ENCODE measurements around the gene FOXI2.

Gene FOXI2

DNA sequence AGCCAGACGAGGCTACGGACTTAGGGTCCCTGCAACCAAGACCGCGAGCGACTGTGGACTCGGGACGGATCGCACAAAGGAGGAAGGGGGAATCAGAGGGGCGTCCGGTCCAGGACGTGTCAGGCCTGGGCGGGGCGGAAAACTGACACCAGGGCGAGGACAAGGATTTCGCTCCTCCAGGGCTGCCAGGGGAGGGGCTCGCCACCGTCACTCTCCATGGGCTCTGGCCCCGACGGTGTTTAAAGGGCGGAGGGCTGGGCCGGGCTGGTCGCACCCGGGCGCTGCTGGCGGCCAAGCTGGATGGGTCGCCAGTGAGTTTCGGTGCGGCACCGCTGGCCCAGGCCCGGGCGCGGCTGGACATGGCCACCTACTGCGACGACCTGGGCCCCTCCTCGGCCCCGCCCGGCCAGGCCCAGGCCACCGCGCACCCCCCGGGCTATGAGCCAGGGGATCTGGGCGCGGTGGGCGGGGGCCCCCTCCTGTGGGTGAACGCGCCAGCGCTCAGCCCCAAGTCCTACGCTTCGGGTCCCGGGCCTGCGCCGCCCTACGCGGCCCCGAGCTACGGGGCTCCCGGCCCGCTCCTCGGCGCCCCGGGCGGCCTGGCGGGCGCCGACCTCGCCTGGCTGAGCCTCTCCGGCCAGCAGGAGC, at the start of gene FOXI2:
Gene FOXI2 (plus strand): TSS at position 271 of the 648 bp plus-strand sequence. CDS start 89 bp downstream, at position 360.
- in situ Hi-C loops (cut with MboI; ENCODE audit: low sequenced_read_pairs, unreplicated experiment), result no loop called here
- TF ChIP-seq, protein P1, sequence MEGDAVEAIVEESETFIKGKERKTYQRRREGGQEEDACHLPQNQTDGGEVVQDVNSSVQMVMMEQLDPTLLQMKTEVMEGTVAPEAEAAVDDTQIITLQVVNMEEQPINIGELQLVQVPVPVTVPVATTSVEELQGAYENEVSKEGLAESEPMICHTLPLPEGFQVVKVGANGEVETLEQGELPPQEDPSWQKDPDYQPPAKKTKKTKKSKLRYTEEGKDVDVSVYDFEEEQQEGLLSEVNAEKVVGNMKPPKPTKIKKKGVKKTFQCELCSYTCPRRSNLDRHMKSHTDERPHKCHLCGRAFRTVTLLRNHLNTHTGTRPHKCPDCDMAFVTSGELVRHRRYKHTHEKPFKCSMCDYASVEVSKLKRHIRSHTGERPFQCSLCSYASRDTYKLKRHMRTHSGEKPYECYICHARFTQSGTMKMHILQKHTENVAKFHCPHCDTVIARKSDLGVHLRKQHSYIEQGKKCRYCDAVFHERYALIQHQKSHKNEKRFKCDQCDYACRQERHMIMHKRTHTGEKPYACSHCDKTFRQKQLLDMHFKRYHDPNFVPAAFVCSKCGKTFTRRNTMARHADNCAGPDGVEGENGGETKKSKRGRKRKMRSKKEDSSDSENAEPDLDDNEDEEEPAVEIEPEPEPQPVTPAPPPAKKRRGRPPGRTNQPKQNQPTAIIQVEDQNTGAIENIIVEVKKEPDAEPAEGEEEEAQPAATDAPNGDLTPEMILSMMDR (IDR thresholded peaks at IDR 0.05; ENCODE audit: borderline replicate concordance, control extremely low read depth, extremely low read depth, insufficient read depth, missing control alignments), result no peak
- DNase-seq (ENCODE audit: low spot score), result no peak

DNA sequence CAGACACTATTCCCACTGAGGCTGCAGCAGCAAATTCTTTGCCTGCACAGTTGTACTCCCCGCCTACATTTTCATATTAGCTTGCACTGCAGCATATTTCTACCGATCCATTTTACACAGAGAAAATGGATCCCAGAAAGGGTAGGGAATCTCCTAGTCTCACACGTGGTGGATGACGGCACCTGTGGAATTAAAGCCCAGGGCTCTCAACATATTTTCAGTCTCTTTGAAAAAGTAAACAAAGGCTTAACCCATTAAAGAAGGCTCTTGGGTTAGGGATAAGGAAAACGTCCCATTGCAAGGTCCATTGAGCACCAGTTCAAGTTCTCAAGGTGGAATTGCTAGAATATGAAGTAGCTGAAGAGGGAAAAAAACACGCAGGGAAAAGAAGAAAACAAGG, 49.4 kb upstream of the FOXI2 start:
- DNase-seq (ENCODE audit: low spot score), result no peak
- TF ChIP-seq, protein P1 (IDR thresholded peaks at IDR 0.05; ENCODE audit: borderline replicate concordance, control extremely low read depth, extremely low read depth, insufficient read depth, missing control alignments), result no peak

DNA sequence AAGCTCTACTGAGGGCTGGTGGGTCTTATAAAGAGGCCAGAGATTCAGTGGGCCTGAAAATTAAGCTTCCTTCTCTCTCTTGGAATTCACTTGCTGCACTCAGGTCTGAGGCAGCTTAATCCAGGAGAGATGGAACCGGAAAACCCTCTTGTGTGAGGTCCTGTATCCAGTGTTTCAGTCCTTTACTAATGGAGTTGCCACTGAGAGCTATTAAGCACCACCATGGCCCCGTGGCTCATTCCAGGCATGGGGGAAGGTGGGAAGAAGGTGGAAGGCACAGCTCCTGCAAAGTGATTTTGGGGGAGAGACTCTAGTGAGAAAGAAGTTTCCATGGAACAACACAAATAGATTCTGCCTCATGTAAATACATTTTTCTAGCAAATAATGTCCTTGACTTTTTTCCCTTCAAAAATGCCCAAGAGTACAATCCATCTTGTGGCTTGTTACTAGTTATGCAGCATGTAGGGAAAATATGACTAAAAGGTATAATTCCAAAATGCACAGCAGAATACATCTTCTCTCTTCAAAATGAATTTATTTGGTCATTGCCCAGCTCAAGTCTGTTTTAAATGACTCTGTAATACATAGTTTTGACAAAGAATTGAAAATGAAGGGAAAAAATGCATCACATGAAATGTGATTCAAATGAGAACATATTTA, 46.7 kb upstream of the FOXI2 start:
- TF ChIP-seq, protein P1 (IDR thresholded peaks at IDR 0.05; ENCODE audit: borderline replicate concordance, control extremely low read depth, extremely low read depth, insufficient read depth, missing control alignments), result no peak
- no peak for DNase-seq (ENCODE audit: low spot score)
- in situ Hi-C loops (cut with MboI; ENCODE audit: low sequenced_read_pairs, unreplicated experiment), result no loop called here

More for the DNA sequence above, 49.4 kb upstream of the FOXI2 start:
- in situ Hi-C loops (cut with MboI; ENCODE audit: low sequenced_read_pairs, unreplicated experiment), result no loop called here

DNA sequence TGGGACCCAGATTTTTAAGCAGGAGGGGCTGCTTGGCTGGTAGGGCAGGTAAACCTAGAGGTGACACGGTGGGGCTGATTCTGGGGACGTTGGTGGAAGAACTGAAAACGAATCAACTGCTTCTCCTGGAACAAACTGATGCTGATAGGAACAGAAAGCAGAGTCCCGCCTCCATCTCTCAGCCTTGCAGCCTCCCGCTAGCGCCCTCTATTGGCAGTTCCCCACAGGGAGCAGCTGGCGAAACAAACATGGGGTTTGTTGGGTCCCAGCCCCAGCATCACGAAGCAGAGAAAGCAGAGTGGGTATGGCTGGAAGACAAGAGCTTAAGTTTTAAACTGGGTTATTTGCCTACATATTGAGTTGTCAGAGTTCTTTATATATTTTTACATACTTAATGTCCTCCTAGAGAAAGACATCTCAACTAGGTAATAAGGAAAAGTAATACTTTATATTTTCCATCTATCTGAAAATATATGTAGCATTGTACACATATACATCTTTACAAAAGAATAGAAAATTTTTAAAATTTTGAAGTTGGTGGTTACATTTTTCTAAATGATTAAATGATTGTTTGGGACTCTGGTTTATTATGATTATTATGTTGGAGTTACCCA, 42.3 kb upstream of the FOXI2 start:
- TF ChIP-seq, protein P1 (IDR thresholded peaks at IDR 0.05; ENCODE audit: borderline replicate concordance, control extremely low read depth, extremely low read depth, insufficient read depth, missing control alignments), result peak; percentile 28
- in situ Hi-C loops (cut with MboI; ENCODE audit: low sequenced_read_pairs, unreplicated experiment), result no loop called here
- DNase-seq (ENCODE audit: low spot score), result peak; percentile 29

DNA sequence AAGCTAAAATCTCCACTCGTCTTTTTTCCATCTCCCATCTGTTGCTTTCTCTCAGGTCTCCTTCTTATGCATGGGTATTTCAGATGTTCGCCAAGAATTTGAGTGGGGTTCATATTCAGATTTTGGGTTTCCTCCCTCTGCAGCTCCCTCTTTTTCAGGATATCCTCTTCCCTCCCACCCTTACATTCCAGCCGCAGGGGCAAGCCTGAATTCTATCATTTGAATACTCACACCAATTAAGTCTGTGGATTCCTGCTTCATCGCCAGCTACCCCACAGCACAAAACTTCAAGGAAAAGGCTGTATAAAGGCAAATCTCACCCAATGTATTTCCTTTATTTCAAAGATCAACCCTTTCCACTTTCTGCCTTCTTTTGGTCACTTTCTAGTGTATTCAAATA, 41.6 kb upstream of the FOXI2 start:
- TF ChIP-seq, protein P1 (IDR thresholded peaks at IDR 0.05; ENCODE audit: borderline replicate concordance, control extremely low read depth, extremely low read depth, insufficient read depth, missing control alignments), result no peak
- in situ Hi-C loops (cut with MboI; ENCODE audit: low sequenced_read_pairs, unreplicated experiment), result no loop called here
- DNase-seq (ENCODE audit: low spot score), result no peak

DNA sequence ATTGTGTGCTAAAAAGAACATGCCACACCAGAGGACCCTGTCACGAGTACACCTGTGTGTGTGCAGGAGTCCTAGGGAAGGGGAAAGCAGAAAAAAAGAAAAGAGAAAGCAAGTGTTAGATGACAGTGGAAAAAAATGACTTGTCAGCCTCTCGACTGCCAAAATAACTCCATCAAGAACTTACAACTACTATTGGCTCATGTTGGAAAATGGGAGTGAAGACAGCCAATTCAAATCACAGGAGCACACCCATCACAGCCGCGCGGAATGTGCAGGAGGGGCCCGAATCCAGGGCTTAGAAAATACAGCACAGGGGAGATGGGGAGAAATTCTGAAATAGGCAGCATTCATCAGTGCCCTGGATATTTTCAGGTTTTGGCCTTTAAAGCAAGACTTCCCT, 38.1 kb upstream of the FOXI2 start:
- DNase-seq (ENCODE audit: low spot score), result no peak
- TF ChIP-seq, protein P1 (IDR thresholded peaks at IDR 0.05; ENCODE audit: borderline replicate concordance, control extremely low read depth, extremely low read depth, insufficient read depth, missing control alignments), result no peak
- in situ Hi-C loops (cut with MboI; ENCODE audit: low sequenced_read_pairs, unreplicated experiment), result no loop called here
